ENCODE measurements around the gene PRRC2B.

The PRRC2B gene

DNA sequence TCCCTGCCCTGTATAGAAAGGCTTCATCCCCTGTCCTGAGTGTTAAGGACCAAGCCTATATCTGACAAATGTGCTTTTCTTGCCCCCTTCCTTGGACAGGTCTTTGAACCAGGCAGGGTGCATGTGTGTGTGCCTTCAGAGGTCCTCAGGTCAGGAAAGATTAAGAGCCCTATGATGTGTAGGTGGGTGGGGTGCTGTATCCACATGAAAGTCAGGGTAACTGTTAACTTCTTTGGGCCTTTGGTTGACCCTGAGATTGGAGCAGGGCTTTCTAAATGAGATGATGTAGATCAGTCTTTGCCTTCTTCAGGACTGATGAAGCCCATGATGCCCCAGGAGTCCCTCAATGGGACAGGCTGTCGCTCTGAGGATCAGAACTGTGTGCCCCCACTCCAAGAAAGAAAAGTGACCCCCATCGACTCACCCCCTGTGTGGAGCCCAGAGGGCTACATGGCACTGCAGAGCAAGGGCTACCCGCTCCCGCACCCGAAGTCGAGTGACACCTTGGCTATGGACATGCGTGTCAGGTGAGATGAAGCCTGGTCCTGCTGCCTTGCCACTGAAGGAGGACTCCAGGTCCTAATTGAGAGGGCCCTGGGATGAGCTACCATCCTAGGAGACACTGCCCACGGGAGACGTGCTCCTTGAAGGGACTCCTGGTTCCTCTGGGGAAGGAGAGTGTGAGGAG lies 79.5 kb downstream of the PRRC2B start:
- H3K27ac ChIP-seq (ENCODE audit: low read depth, low read length), result no peak overlapping the region

DNA sequence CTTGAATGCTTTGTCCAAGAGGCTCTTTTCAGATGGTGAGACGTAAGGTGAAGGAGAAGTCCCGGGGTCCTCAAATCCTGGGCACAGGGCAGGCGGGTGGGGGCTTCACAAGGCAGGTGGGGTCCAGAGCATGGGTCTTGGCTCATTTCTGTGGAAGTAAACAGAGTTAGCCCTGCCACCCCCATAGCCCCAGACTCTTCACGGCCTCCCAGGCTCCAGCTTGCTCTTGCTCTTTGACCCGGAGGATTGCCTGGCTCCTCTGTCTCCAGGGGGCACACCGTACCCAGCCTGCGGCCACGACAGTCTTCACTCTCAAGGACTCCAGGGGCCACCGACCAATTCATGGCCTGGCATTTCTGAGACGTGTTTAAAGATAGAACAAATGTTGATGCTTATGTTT lies 80.0 kb downstream of the PRRC2B start:
- Histone ChIP-seq H3K27me3 (ENCODE audit: control insufficient read depth, insufficient read depth, low read length) (no peaks in the 10 kb centered on the region), H3K27ac (ENCODE audit: low read depth, low read length) (no peak overlapping the region), H3K9ac (ENCODE audit: low read length) (no peak overlapping the region)

More for the DNA sequence above, 79.5 kb downstream of the PRRC2B start:
- H3K4me3 ChIP-seq (ENCODE audit: low read depth, low read length), result no peak overlapping the region
- H3K27me3 ChIP-seq (ENCODE audit: control insufficient read depth, insufficient read depth, low read length), result no peaks in the 10 kb centered on the region
- no peak overlapping the region for H3K9ac ChIP-seq (ENCODE audit: low read length)
- H3K4me1 ChIP-seq (ENCODE audit: control insufficient read depth, insufficient read depth, low read length), result no peaks in the 10 kb centered on the region
- no peaks in the 10 kb centered on the region for H3K9me3 ChIP-seq (ENCODE audit: control insufficient read depth, insufficient read depth, low read depth, low read length)
- H3K36me3 ChIP-seq (ENCODE audit: control insufficient read depth, insufficient read depth, low read length), result peaks cover 98% of the 10 kb centered on the region

DNA sequence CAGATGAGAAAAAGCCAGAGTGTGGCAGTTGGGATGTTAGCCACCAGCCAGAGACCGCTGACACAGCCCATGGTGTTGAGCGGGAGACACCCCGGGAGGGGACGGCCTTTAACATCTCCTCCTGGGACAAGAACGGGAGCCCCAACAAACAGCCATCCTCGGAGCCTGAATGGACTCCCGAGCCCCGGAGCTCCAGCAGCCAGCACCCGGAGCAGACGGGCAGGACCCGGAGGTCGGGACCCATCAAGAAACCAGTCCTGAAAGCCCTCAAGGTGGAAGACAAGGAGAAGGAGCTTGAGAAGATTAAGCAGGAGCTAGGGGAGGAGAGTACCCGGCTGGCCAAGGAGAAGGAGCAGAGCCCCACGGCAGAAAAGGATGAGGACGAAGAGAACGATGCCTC lies 80.8 kb downstream of the PRRC2B start:
- H3K27me3 ChIP-seq (ENCODE audit: control insufficient read depth, insufficient read depth, low read length), result no peaks in the 10 kb centered on the region
- H3K27ac ChIP-seq (ENCODE audit: low read depth, low read length), result no peak overlapping the region
- no peaks in the 10 kb centered on the region for H3K9me3 ChIP-seq (ENCODE audit: control insufficient read depth, insufficient read depth, low read depth, low read length)
- H3K4me3 ChIP-seq (ENCODE audit: low read depth, low read length), result no peak overlapping the region
- H3K9ac ChIP-seq (ENCODE audit: low read length), result no peak overlapping the region
- H3K4me1 ChIP-seq (ENCODE audit: control insufficient read depth, insufficient read depth, low read length), result no peaks in the 10 kb centered on the region
- peaks cover 98% of the 10 kb centered on the region for H3K36me3 ChIP-seq (ENCODE audit: control insufficient read depth, insufficient read depth, low read length)

More for the DNA sequence above, 80.0 kb downstream of the PRRC2B start:
- Histone ChIP-seq H3K36me3 (ENCODE audit: control insufficient read depth, insufficient read depth, low read length) (peaks cover 98% of the 10 kb centered on the region), H3K9me3 (ENCODE audit: control insufficient read depth, insufficient read depth, low read depth, low read length) (no peaks in the 10 kb centered on the region), H3K4me1 (ENCODE audit: control insufficient read depth, insufficient read depth, low read length) (no peaks in the 10 kb centered on the region), H3K4me3 (ENCODE audit: low read depth, low read length) (no peak overlapping the region)

DNA sequence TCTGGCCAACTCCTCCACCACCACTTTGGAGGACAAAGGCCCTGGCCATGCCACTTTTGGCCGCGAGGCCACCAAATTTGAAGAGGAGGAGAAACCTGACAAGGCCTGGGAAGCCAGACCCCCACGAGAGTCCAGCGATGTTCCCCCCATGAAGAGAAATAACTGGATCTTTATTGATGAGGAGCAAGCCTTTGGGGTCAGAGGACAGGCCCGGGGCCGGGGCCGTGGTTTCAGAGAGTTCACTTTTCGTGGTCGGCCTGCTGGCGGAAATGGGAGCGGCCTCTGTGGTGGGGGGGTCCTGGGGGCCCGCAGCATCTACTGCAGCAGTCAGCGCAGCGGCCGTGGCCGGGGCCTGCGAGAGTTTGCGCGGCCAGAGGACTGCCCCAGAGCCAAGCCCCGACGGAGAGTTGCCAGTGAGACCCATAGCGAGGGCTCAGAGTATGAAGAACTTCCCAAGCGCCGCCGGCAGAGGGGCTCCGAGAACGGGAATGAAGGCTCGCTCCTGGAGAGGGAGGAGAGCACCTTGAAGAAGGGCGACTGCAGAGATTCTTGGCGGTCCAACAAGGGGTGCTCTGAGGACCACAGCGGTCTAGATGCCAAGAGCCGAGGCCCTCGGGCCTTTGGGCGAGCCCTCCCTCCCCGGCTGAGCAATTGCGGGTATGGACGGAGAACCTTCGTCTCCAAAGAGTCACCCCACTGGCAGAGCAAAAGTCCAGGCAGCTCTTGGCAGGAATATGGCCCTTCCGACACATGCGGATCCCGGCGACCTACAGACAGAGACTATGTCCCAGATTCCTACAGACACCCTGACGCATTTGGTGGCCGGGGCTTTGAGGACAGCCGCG lies 81.4 kb downstream of the PRRC2B start:
- Histone ChIP-seq H3K9me3 (ENCODE audit: control insufficient read depth, insufficient read depth, low read depth, low read length) (no peaks in the 10 kb centered on the region), H3K4me3 (ENCODE audit: low read depth, low read length) (no peak overlapping the region), H3K27ac (ENCODE audit: low read depth, low read length) (no peak overlapping the region), H3K27me3 (ENCODE audit: control insufficient read depth, insufficient read depth, low read length) (no peaks in the 10 kb centered on the region), H3K36me3 (ENCODE audit: control insufficient read depth, insufficient read depth, low read length) (peaks cover 98% of the 10 kb centered on the region), H3K4me1 (ENCODE audit: control insufficient read depth, insufficient read depth, low read length) (no peaks in the 10 kb centered on the region), H3K9ac (ENCODE audit: low read length) (no peak overlapping the region)

DNA sequence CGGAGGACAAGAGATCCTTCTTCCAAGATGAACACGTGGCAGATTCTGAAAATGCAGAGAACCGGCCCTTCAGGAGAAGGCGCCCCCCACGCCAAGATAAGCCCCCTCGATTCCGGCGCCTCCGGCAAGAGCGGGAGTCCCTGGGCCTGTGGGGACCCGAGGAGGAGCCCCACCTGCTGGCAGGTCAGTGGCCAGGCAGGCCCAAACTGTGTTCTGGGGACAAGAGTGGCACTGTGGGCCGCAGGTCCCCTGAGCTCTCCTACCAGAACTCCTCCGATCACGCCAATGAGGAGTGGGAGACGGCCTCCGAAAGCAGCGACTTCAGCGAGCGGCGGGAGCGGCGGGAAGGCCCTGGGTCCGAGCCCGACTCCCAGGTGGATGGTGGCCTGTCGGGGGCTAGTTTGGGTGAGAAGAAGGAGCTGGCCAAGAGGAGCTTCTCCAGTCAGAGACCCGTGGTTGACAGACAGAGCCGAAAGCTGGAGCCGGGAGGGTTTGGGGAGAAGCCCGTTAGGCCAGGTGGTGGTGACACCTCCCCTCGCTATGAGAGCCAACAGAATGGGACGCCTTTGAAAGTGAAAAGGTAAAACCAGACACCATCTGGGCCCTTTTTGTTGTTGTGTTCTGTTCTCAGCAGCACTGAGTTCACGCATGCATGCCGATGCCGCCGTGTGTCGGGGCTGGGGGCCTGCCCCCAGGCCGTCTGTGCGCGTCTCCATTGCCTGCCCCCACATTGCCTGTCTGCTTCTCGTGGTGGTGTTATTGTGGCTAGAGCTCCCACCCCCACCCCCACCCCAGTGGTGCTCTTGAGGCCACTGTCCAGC lies 82.3 kb downstream of the PRRC2B start:
- H3K4me1 ChIP-seq (ENCODE audit: control insufficient read depth, insufficient read depth, low read length), result no peaks in the 10 kb centered on the region

DNA sequence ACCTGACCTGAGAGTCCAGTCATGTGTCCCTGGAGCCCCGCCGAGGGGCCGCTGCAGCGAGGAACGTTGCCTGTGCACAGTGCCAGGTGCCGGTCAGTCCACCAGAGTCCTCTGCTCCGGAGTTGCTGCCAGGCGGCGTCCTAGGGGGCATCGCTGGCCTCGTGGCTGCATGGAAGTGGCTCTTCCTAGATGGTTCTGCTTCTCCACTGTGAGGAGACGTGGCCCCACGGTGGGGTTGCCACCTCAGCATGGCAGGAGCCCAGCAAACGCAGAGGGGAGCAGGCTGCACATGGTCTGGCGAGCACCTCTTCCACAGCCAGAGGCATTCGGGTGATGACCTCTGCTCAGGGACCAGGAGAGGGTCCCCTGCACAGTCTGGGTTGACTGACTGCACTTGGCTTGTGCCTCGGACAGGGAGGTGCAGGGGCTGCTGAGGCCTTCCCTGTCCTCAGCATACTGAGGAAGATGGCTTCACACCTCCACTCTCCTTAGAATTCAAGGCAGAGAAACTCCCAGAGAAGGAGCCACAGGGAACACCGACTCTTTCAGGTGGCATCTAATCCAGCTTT lies 83.0 kb downstream of the PRRC2B start:
- no peaks in the 10 kb centered on the region for H3K9me3 ChIP-seq (ENCODE audit: control insufficient read depth, insufficient read depth, low read depth, low read length)
- H3K27ac ChIP-seq (ENCODE audit: low read depth, low read length), result no peak overlapping the region
- H3K9ac ChIP-seq (ENCODE audit: low read length), result no peak overlapping the region
- no peak overlapping the region for H3K4me3 ChIP-seq (ENCODE audit: low read depth, low read length)
- H3K36me3 ChIP-seq (ENCODE audit: control insufficient read depth, insufficient read depth, low read length), result peaks cover 96% of the 10 kb centered on the region
- no peaks in the 10 kb centered on the region for H3K27me3 ChIP-seq (ENCODE audit: control insufficient read depth, insufficient read depth, low read length)
- no peaks in the 10 kb centered on the region for H3K4me1 ChIP-seq (ENCODE audit: control insufficient read depth, insufficient read depth, low read length)

More for the DNA sequence above, 82.3 kb downstream of the PRRC2B start:
- Histone ChIP-seq H3K4me3 (ENCODE audit: low read depth, low read length) (no peak overlapping the region), H3K27ac (ENCODE audit: low read depth, low read length) (0 out of 2 replicates have a peak overlapping the region, but pooled peaks have one; percentile 10), H3K9ac (ENCODE audit: low read length) (no peak overlapping the region), H3K9me3 (ENCODE audit: control insufficient read depth, insufficient read depth, low read depth, low read length) (no peaks in the 10 kb centered on the region), H3K36me3 (ENCODE audit: control insufficient read depth, insufficient read depth, low read length) (peaks cover 96% of the 10 kb centered on the region), H3K27me3 (ENCODE audit: control insufficient read depth, insufficient read depth, low read length) (no peaks in the 10 kb centered on the region)

DNA sequence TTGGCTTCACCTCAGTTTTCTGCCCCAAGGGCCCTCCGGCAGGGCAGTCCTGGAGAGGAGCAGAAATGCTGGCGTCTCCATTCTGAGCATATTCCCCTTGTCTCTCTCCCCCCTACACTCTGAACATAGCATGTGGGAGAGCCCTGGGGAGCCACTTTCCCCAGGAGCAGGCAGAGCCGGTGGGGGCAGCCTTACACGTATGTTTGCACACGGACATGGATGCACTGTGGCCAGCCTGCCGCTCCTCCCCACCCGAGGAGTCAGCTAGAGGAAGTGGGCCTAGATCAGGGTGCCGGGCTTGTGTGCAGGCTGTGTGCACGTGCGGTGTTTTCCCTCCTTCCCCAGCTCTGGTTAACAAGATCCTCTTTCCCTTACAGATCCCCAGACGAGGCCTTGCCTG lies 83.5 kb downstream of the PRRC2B start:
- Histone ChIP-seq H3K4me3 (ENCODE audit: low read depth, low read length) (no peak overlapping the region), H3K27me3 (ENCODE audit: control insufficient read depth, insufficient read depth, low read length) (no peaks in the 10 kb centered on the region), H3K36me3 (ENCODE audit: control insufficient read depth, insufficient read depth, low read length) (peaks cover 97% of the 10 kb centered on the region), H3K9ac (ENCODE audit: low read length) (no peak overlapping the region), H3K4me1 (ENCODE audit: control insufficient read depth, insufficient read depth, low read length) (no peaks in the 10 kb centered on the region), H3K9me3 (ENCODE audit: control insufficient read depth, insufficient read depth, low read depth, low read length) (no peaks in the 10 kb centered on the region), H3K27ac (ENCODE audit: low read depth, low read length) (no peak overlapping the region)

DNA sequence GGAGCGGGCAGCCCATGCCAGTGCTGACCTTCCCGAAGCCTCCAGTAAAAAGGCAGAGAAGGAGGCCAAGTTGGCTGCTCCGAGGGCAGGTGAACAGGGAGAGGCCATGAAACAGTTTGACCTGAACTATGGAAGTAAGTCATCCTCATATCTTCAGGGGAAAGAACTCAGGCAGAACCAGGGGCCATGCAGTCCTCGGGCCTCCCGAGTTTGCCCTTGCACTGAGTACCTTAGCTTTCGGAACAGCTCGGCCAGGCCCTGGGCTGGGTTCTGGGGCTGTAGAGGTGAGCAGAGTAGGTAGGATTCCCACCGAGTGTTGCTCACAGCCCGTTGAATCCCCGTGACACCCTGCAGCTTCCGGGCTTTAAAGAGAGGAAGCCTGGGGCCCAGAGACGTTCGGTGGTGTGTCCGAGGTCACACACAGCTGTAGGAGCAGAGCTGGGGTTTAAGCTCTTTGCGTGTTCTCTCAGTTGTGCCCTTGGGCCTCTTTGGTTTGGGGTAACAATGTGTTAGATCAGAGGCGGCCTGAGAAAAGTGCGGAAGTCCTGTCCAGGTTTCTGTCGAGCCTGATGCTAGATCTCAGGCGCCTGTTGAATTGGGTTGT lies 84.0 kb downstream of the PRRC2B start:
- Histone ChIP-seq H3K36me3 (ENCODE audit: control insufficient read depth, insufficient read depth, low read length) (peaks cover 97% of the 10 kb centered on the region), H3K27ac (ENCODE audit: low read depth, low read length) (no peak overlapping the region), H3K4me1 (ENCODE audit: control insufficient read depth, insufficient read depth, low read length) (no peaks in the 10 kb centered on the region), H3K4me3 (ENCODE audit: low read depth, low read length) (no peak overlapping the region), H3K27me3 (ENCODE audit: control insufficient read depth, insufficient read depth, low read length) (no peaks in the 10 kb centered on the region), H3K9ac (ENCODE audit: low read length) (no peak overlapping the region), H3K9me3 (ENCODE audit: control insufficient read depth, insufficient read depth, low read depth, low read length) (no peaks in the 10 kb centered on the region)

DNA sequence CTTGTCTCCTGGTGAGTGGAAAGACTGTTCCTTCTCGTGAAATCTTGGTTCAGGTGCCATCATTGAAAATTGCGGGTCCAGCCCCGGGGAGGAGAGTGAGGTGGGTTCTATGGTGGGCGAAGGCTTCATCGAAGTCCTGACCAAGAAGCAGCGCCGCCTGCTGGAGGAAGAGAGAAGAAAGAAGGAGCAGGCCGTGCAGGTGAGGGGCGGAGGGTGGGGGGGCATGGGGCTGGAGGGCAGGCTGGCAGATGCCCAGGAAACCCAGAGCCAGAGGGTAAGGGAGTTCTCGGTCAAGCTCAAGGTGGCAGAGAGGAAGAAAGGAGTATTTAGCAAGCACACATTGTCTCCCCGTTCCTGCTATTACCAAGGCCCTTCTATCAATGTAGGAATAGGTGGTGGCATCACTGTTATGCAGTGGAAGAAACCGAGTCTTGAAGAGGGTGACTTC lies 84.6 kb downstream of the PRRC2B start:
- Histone ChIP-seq H3K4me3 (ENCODE audit: low read depth, low read length) (no peak overlapping the region), H3K36me3 (ENCODE audit: control insufficient read depth, insufficient read depth, low read length) (peaks cover 97% of the 10 kb centered on the region), H3K9ac (ENCODE audit: low read length) (no peak overlapping the region), H3K27me3 (ENCODE audit: control insufficient read depth, insufficient read depth, low read length) (no peaks in the 10 kb centered on the region), H3K4me1 (ENCODE audit: control insufficient read depth, insufficient read depth, low read length) (no peaks in the 10 kb centered on the region), H3K27ac (ENCODE audit: low read depth, low read length) (no peak overlapping the region), H3K9me3 (ENCODE audit: control insufficient read depth, insufficient read depth, low read depth, low read length) (no peaks in the 10 kb centered on the region)

DNA sequence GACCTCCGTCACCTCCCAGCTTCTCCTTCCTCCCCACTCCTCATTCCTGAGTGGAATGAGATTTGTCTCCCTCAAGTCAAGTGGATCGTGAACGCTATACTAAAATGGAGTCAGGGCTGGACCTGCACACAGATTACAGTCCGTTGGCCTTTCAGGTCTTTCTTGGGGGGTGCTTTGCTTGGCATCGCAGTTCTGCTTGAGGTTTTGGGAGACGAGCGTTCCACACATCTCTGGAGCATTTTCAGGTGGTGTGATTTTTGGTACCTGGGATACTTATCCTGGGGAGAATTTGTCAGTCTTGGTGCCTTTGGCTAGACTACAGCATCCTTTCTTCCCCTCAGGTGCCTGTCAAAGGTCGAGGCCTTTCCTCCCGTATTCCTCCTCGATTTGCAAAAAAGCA lies 85.0 kb downstream of the PRRC2B start:
- Histone ChIP-seq H3K9me3 (ENCODE audit: control insufficient read depth, insufficient read depth, low read depth, low read length) (no peaks in the 10 kb centered on the region), H3K4me1 (ENCODE audit: control insufficient read depth, insufficient read depth, low read length) (no peaks in the 10 kb centered on the region), H3K9ac (ENCODE audit: low read length) (no peak overlapping the region), H3K36me3 (ENCODE audit: control insufficient read depth, insufficient read depth, low read length) (peaks cover 97% of the 10 kb centered on the region), H3K27me3 (ENCODE audit: control insufficient read depth, insufficient read depth, low read length) (no peaks in the 10 kb centered on the region), H3K4me3 (ENCODE audit: low read depth, low read length) (no peak overlapping the region), H3K27ac (ENCODE audit: low read depth, low read length) (no peak overlapping the region)

All from HUES6 (cell line).